Measurements from ENCODE around the gene APPL2. TPM values are rescaled to one million over a fixed set of nuclear protein-coding genes. Genes with fewer than 3 reads are reported as not detected.

The APPL2 gene
- total and polyA plus RNA-seq, 7 donors = 15.3 to 116 (median 46.5) TPM

GRCh38 chr12:105270671-105271255, 34.8 kb upstream of the APPL2 start:
- TF ChIP-seq POLR2AphosphoS5 (IDR thresholded peaks at IDR 0.05) (no peak), EP300 (IDR thresholded peaks at IDR 0.05) (no peak), CTCF (IDR thresholded peaks at IDR 0.05) (no peak), POLR2A (IDR thresholded peaks at IDR 0.05) (no peak)
- Histone ChIP-seq H3K9me3 (no peaks in the 10 kb centered on the region), H3K4me1 (no peaks in the 10 kb centered on the region), H3K4me3 (no peak overlapping the region), H3K27me3 (no peaks in the 10 kb centered on the region), H3K36me3 (no peaks in the 10 kb centered on the region), H3K27ac (no peak overlapping the region)
- 77 to 78% methylated on average over 4 of the region's 4 CpGs for WGBS, 2 donors
- intact Hi-C loops (cut with DNase I) = no loop called here
- DNase-seq = no peak

- DNase-seq = no peak
- Histone ChIP-seq H3K36me3 (no peaks in the 10 kb centered on the region), H3K27ac (no peak overlapping the region), H3K4me3 (no peak overlapping the region), H3K9me3 (no peaks in the 10 kb centered on the region), H3K4me1 (no peaks in the 10 kb centered on the region), H3K27me3 (no peaks in the 10 kb centered on the region)
- 90 to 92% methylated on average over 4 of the region's 4 CpGs for WGBS, 2 donors
- intact Hi-C loops (cut with DNase I) = no loop called here
- TF ChIP-seq POLR2A (IDR thresholded peaks at IDR 0.05) = no peak
- no peak for TF ChIP-seq POLR2AphosphoS5 (IDR thresholded peaks at IDR 0.05)
- TF ChIP-seq EP300 (IDR thresholded peaks at IDR 0.05) = no peak
- TF ChIP-seq CTCF (IDR thresholded peaks at IDR 0.05) = no peak
These were observed 31.7 kb upstream of the APPL2 start for GRCh38 chr12:105267711-105268110.

- Histone ChIP-seq H3K27ac (no peak overlapping the region), H3K4me1 (no peaks in the 10 kb centered on the region), H3K36me3 (no peaks in the 10 kb centered on the region), H3K9me3 (no peaks in the 10 kb centered on the region), H3K4me3 (no peak overlapping the region), H3K27me3 (no peaks in the 10 kb centered on the region)
- no peak for DNase-seq
- TF ChIP-seq CTCF (IDR thresholded peaks at IDR 0.05) = no peak
- no peak for TF ChIP-seq POLR2AphosphoS5 (IDR thresholded peaks at IDR 0.05)
- TF ChIP-seq EP300 (IDR thresholded peaks at IDR 0.05) = no peak
- no peak for TF ChIP-seq POLR2A (IDR thresholded peaks at IDR 0.05)
- intact Hi-C loops (cut with DNase I) = no loop called here
- WGBS, 2 donors = 95 to 97% methylated on average over 4 of the region's 4 CpGs
These were observed 28.8 kb upstream of the APPL2 start for GRCh38 chr12:105264771-105265170.

GRCh38 chr12:105262461-105263184, 26.6 kb upstream of the APPL2 start:
- Histone ChIP-seq H3K27me3 (no peaks in the 10 kb centered on the region), H3K27ac (no peak overlapping the region), H3K9me3 (no peaks in the 10 kb centered on the region), H3K4me3 (no peak overlapping the region), H3K36me3 (no peaks in the 10 kb centered on the region), H3K4me1 (no peaks in the 10 kb centered on the region)
- 90 to 93% methylated on average over 6 of the region's 6 CpGs for WGBS, 2 donors
- no peak for DNase-seq
- no peak for TF ChIP-seq POLR2AphosphoS5 (IDR thresholded peaks at IDR 0.05)
- no peak for TF ChIP-seq EP300 (IDR thresholded peaks at IDR 0.05)
- no peak for TF ChIP-seq POLR2A (IDR thresholded peaks at IDR 0.05)
- TF ChIP-seq CTCF (IDR thresholded peaks at IDR 0.05) = no peak
- intact Hi-C loops (cut with DNase I) = no loop called here

Data from sigmoid colon (tissue), 7 donors.